HTERT RPE-1 (cell line): ENCODE measurements around the gene TMEM258.

Source experiments
- in situ Hi-C: fragments of 300-500 bp; cut with MboI; formaldehyde crosslinking; loops from 4 replicates; pipeline ENCODE4 v1.14.3; 2020; ENCODE audit warnings: low sequenced_read_pairs

Gene TMEM258

DNA sequence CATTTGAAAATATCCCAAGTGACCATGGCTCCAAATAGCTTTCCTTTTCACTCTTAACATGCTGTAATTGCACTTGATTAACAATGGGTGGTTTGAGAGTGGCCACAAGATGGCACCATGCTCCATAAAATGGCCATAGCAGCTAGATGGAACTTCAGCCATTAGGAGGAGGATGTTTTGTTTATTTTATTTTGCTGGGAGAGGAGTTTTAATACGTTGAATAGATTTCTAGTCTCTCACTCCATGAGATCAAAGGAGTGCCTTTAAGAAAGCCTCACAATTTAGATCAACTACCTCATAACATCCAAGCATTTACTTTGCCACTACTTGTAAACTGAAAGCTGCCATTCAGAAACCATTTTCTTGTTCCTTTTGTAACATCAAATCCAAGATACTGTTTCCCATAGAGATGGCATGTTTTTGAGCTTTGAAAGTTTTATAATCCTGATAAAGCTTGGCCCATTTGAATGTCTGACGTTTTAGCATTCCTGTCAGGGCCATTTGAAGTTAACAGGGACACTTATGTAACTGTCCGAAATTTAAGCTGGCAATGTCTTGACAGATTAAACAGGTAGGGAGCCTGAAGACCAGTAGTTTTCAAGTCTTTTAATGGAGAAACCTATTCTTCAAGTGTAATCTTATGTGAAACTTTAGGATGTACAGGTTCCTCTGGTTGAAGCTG, 5.0 kb upstream of the TMEM258 start:
- in situ Hi-C loops: no loop called here

GRCh38 chr11:61795876-61796526, 3.6 kb upstream of the TMEM258 start:
- in situ Hi-C loops: no loop called here

DNA sequence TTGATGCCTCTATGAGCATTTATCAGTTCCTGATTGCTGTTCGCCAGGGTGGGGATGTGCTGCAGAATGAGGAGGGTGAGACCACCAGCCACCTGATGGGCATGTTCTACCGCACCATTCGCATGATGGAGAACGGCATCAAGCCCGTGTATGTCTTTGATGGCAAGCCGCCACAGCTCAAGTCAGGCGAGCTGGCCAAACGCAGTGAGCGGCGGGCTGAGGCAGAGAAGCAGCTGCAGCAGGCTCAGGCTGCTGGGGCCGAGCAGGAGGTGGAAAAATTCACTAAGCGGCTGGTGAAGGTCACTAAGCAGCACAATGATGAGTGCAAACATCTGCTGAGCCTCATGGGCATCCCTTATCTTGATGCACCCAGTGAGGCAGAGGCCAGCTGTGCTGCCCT, 3.1 kb upstream of the TMEM258 start:
- in situ Hi-C loops: no loop called here

DNA sequence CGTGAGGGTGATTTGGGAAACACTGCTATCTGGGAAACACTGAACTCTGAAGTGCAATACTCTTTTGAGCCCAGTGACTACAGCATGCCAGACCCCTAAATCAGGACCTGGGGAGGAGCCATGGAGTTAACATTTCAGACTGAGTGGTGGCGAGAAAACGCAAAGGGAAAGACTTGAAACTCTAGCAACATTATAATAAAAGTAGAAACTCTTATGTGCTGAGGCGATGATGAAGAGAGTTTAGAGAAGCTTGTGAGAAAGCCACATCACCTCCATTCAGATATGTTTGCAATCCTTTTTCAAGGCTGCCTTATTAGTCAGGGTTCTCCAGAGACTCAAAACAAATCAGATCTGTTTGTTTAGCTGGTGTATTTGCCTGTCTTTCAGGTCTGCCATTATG, 2.2 kb upstream of the TMEM258 start:
- in situ Hi-C loops: no loop called here

DNA sequence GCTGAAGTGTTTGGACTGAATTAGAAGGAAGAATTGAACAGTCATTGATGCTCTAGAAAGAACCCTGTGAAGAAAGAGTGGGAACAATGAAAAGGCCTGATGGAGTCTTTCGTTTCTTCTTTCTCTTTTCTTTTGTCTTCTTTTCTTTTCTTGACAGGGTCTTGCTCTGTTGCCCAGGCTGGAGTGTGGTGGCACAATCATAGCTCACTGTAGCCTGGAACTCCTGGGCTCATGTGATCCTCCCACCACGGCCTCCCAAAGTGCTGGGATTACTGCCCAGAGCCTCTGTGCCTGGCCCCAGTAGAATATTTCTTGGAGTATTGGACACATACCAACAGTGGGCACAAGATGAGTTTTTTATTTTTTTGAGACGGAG, 1.4 kb upstream of the TMEM258 start:
- in situ Hi-C loops: no loop called here

- in situ Hi-C loops: no loop called here
Measured at GRCh38 chr11:61793083-61793828, 857 bp upstream of the TMEM258 start.

GRCh38 chr11:61791737-61792309, 576 bp downstream of the TMEM258 start:
- in situ Hi-C loops: no loop called here

DNA sequence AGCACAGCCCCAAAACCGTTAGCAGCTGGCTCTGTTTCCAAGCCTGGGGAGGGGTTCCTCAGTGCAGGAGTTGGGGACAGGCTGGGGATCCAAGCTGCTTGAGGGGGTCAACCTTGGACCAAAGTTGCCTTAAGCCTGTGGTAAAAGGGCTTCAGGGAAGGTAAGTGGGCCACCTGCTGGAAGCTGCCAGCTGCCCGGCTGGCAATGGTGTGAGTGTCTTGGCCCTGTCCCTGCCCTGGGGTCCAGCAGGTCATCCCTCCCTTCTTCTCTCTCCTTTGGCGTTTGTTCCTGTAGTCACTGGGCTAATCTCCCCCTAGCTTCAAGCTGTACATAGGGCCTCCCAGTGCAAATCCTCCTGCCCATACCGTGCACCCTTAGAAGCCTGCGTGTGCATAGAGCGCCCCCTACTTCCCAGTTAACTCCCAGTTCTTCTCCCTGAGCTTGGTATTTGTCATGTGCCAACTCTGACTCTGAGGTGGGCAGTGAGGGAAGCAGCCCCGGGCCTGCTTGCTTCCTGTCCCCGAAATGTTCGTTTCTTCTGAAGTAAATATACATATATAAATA, 4.4 kb downstream of the TMEM258 start:
- in situ Hi-C loops: no loop called here

GRCh38 chr11:61785837-61786402, 6.5 kb downstream of the TMEM258 start:
- in situ Hi-C loops: no loop called here

DNA sequence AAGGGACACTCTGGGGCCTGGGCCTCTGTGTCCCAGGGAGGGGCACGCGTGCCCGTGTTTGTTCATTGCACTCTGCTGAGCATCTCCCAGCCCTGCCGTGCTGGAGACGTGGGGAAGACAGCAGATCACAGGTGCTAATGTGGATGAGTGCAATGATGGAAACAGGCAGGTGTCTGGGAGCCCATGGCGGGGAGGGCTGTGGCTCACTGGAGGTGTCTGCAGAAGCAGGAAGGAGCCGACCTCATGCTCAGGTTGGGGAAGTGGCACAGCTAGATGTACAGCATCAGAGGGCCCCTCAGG, 7.9 kb downstream of the TMEM258 start:
- in situ Hi-C loops: no loop called here

GRCh38 chr11:61783717-61784505, 8.5 kb downstream of the TMEM258 start:
- in situ Hi-C loops: no loop called here

GRCh38 chr11:61782841-61783240, 9.6 kb downstream of the TMEM258 start:
- in situ Hi-C loops: no loop called here

DNA sequence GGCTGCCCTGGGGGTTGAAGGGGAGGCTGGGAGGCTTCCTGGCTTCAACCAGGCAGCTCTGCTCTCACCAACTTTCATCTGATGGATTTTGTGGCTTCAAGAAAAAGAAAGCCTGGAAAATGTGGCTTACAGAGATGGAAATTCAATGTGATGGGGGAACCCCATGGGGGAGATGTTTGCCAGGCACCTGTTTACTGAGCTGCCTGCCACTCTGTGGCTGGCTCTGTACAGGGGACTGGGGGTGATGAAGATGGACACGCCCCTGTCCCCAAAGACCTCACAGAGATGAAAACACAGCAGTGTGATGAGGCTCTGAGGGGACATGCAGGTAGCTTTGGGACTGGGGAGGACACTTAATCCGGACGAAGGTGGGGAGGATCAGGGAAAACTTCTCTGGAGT, 10.1 kb downstream of the TMEM258 start:
- in situ Hi-C loops: no loop called here

DNA sequence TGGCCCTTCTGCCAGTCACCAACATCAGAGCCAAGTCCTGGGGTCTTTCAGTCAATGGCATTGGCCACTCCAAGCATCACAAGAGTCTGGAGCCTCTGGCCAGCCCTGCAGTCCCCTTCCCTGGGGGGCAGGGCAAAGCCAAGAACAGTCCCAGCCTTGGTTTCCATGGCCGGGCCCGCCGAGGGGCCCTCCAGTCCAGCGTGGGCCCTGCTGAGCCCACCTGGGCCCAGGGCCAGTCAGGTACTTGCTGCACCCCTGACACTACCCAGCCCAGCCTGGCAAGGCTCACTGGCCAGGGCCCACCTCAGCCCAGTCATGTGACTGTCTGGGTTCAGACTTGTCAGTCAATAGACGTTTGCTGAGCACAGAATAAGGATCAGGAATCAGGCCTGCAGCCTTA, 10.8 kb downstream of the TMEM258 start:
- in situ Hi-C loops: no loop called here

GRCh38 chr11:61780581-61781162, 11.7 kb downstream of the TMEM258 start:
- in situ Hi-C loops: no loop called here

DNA sequence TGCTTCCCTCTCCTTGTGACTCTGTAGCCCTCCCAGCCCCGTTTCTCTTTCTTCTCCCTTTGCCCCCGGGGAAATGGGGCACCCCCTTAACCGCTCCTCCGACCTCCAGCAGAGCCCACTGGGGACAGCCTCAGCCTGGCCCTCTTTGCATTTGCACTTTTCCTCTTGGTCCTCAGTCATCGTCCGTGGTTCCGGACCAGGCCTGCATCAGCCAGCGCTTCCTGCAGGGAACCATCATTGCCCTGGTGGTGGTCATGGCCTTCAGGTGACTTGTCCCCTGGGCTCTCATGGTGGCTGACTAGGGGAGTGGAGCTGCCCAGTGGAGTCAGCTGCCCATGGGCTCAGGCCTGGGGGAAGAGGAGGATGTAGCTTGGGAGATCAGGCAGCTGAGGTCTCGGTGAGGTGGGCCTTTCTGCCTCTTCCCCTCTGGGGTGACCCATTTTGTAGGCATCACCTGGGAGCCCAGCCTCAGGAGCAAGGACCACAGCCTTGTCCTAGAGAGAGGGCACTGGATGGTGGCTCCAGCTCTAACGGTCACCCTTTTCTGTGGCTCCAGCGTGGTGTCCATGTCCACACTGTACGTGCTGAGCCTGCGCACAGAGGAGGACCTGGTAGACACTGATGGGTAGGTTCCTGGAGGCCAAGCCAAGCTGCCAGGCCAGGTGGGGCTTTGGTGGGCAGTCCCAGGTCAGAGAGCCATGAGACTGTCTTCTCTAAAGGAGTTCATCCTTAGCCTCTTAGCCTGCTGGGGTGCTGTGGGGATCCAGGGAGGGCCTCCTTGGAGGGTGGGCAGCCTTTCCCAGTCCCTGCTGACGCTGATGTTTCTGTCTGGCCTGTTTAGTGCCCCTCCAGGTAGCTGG, 12.5 kb downstream of the TMEM258 start:
- in situ Hi-C loops: no loop called here

- in situ Hi-C loops: no loop called here
Measured at GRCh38 chr11:61778920-61779650, 13.3 kb downstream of the TMEM258 start.

DNA sequence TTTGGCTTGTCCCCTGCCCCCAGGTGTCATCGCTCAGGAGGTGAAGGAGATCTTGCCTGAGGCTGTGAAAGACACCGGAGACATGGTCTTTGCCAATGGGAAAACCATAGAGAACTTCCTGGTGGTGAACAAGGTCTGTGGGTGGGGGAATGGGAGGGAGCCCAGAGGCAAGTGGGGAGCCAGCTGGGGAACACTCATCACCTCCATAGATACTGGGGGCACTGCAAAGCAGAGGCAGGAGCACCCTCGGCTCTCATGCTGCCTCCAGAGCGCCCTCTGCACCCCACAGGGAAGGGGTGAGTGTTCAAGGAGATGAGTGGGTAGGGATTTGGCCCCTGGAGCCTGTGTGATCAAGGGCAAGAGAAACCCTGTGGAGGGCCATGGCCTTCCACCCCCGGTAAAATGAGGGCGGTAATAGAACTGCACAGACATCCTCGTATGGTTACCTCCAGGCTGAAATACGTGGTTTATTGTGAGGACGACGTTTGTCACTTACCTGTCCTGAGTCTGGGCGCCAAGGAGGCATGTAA, 14.0 kb downstream of the TMEM258 start:
- in situ Hi-C loops: no loop called here
